LHCN-M2 (cell line): ENCODE results near the gene RFX4. TPM values are rescaled to one million over a fixed set of nuclear protein-coding genes. Genes with fewer than 3 reads are reported as not detected.
"Not testable (repeated sequence)": the region's sequence is repeated elsewhere in the genome, so short reads cannot be mapped to it uniquely, and the experiment has no call there.

Experiments used
- DNase-seq: peaks from one replicate; pipeline ENCODE4 v3.0.0-alpha.2; 2012; ENCODE audit warnings: low read depth
- total RNA-seq: library from RNA; depleted of rRNA; stranded (reverse); fragments of >200 nt; gene quantifications from 2 replicates; pipeline ENCODE4 v1.2.3, GENCODE V29; 2014

The RFX4 gene
- total RNA-seq, 1 experiment from 2014 or later: not detected

- no peak for DNase-seq
Observed at GRCh38 chr12:106590601-106591000, 7.8 kb downstream of the RFX4 start.

GRCh38 chr12:106594447-106594846 lies 11.6 kb downstream of the RFX4 start:
- no peak for DNase-seq

- no peak for DNase-seq
Observed at GRCh38 chr12:106595268-106595667, 12.5 kb downstream of the RFX4 start.

- no peak for DNase-seq
Observed at GRCh38 chr12:106598003-106598402, 15.2 kb downstream of the RFX4 start.

GRCh38 chr12:106599302-106599701 lies 16.5 kb downstream of the RFX4 start:
- DNase-seq: no peak

GRCh38 chr12:106600503-106600902 lies 17.7 kb downstream of the RFX4 start:
- no peak for DNase-seq

GRCh38 chr12:106601031-106601430 lies 18.2 kb downstream of the RFX4 start:
- DNase-seq: no peak

GRCh38 chr12:106601496-106601895 lies 18.7 kb downstream of the RFX4 start:
- DNase-seq: no peak

- peak; percentile 88 for DNase-seq
Observed at GRCh38 chr12:106602076-106602475, 19.3 kb downstream of the RFX4 start.

GRCh38 chr12:106605254-106605653 lies 22.4 kb downstream of the RFX4 start:
- DNase-seq: no peak

GRCh38 chr12:106620588-106620987 lies 37.8 kb downstream of the RFX4 start:
- not testable (repeated sequence) for DNase-seq

- DNase-seq: no peak
Observed at GRCh38 chr12:106625976-106626375, 43.2 kb downstream of the RFX4 start.

GRCh38 chr12:106629797-106630659 lies 47.2 kb downstream of the RFX4 start:
- peak; percentile 18 for DNase-seq

- no peak for DNase-seq
Observed at GRCh38 chr12:106631150-106631549, 48.3 kb downstream of the RFX4 start.

GRCh38 chr12:106631797-106632196 lies 49.0 kb downstream of the RFX4 start:
- no peak for DNase-seq

- no peak for DNase-seq
Observed at GRCh38 chr12:106632797-106633450, 50.1 kb downstream of the RFX4 start.

GRCh38 chr12:106633451-106633823 lies 50.6 kb downstream of the RFX4 start:
- DNase-seq: no peak

GRCh38 chr12:106634206-106634605 lies 51.4 kb downstream of the RFX4 start:
- DNase-seq: no peak

GRCh38 chr12:106643000-106643399 lies 60.2 kb downstream of the RFX4 start:
- DNase-seq: no peak

- DNase-seq: no peak
Observed at GRCh38 chr12:106644335-106645073, 61.7 kb downstream of the RFX4 start.

- DNase-seq: peak; percentile 50
Observed at GRCh38 chr12:106645074-106645421, 62.2 kb downstream of the RFX4 start.
